H1 (cell line): Measurements from ENCODE around the gene MYH2. TPM values are rescaled to one million over a fixed set of nuclear protein-coding genes. Genes with fewer than 3 reads are reported as not detected.

Source experiments
- CHD7 ChIP-seq: fragments of 300-600 bp; sonication (generic); IDR thresholded peaks from 2 replicates; pipeline ENCODE4 v1.7.1; 2012; ENCODE audit warnings: low read length, moderate library complexity, mild to moderate bottlenecking, inconsistent platforms; ENCODE audit not compliant: insufficient replicate concordance
- POLR2A ChIP-seq, 2 experiments: IDR thresholded peaks; 1 replicate in 1 of 2; 2 replicates in 1 of 2; pipeline ENCODE4 v1.6.1; 2011; ENCODE audit warnings: low read depth in 2 of 2, low read length in 2 of 2, mild to moderate bottlenecking in 2 of 2; ENCODE audit errors: control extremely low read depth in 1 of 2
- POU5F1 ChIP-seq: IDR thresholded peaks from 2 replicates; pipeline ENCODE4 v1.6.1; 2011; ENCODE audit warnings: low read depth, mild to moderate bottlenecking, low read length, moderate library complexity
- SIX5 ChIP-seq: IDR thresholded peaks from 2 replicates; pipeline ENCODE4 v1.6.1; 2011; ENCODE audit warnings: mild to moderate bottlenecking, low read depth, low read length
- polyA plus RNA-seq, 7 experiments: library from polyadenylated mRNA; depleted of rRNA in 3 of 7; stranded (reverse) in 5 of 7; unstranded in 2 of 7; fragments of >200 nt in 5 of 7; fragments of 200-250 nt in 2 of 7; gene quantifications; 1 replicate in 5 of 7; 2 replicates in 1 of 7; 4 replicates in 1 of 7; pipeline versions ENCODE4 v1.2.1 to v1.2.3, GENCODE V29; 2011 to 2013; ENCODE audit warnings: missing spikeins in 2 of 7, mixed read lengths in 2 of 7
- total RNA-seq: library from RNA; stranded (reverse); fragmentation: NEBNext Ultra II Directional; extraction: Animal tissue kit (Norgen Biotek cat#: 25700); gene quantifications from 2 replicates; pipeline ENCODE4 v1.2.1, GENCODE V29; 2021

MYH2 gene
- total and polyA plus RNA-seq, 2 of the 8 experiments (the other 6 are each of a cell fraction or from before 2014, with no cell fraction given), result 1.0 to 9.0 TPM

DNA sequence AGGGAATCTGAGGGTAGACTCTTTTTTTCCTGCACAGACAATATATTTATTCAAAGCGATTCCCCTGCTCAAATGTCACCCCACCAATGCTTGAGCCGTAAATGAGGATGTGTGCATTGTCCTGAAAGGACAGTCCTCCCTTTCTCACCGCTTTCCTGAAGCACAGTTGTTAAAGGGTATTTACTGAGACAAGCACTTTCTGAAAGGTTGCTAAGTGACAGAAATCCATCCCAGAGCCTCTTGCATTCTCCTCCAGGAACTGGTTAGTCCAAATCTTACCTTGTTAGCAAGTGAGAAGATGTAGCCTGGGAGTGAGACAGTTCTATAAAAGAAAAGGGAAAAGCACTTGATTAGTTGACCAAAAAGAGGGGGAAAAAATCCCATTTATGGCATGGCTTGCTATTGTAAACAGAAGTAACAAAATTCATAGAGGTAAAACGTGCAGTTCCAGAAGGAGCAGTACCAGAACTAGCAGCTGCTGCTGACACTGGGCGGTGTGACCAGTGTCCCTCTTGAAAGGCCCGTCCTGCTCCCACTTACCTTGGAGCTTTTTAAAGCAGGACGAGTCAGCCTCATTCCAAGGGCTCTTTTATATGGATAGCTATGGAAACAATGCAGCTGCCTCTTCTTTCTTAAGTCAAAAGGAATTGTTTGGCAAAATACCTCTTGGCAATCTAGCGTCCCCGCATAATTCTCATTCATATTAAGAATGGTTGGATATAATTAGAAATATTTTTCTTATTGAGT is at the start of gene MYH2 (continued):
- TF ChIP-seq CHD7 (no peak), POLR2A (IDR thresholded peaks at IDR 0.05; ENCODE audit: control extremely low read depth in 1 of 2, low read depth in 2 of 2, low read length in 2 of 2) (no peak), POU5F1 (no peak), SIX5 (no peak)
